Adrenal gland (tissue), 12 donors: Measurements from ENCODE around the gene NKIRAS1. TPM values are rescaled to one million over a fixed set of nuclear protein-coding genes. Genes with fewer than 3 reads are reported as not detected.
A peak's percentile ranks its signal among the peaks of the same experiment; 100 is the strongest.

Experiments
- DNase-seq, 7 donors: peaks; one replicate each; pipeline ENCODE4 v3.0.0-alpha.2; 2019 to 2020
- H3K27ac ChIP-seq, 5 donors: fragments of 200-600 bp; sonication (generic) in 4 of 5; 1 replicate in 3 of 5; 2 replicates in 2 of 5; pipeline versions ENCODE4 v1.5.1 to v1.8.0; 2016 to 2020; ENCODE audit warnings: mild to moderate bottlenecking in 1 of 5
- H3K27me3 ChIP-seq: fragments of 200-600 bp; 2 replicates; pipeline ENCODE4 v1.8.0; 2021
- H3K36me3 ChIP-seq, 2 donors: fragments of 200-600 bp; replicated peaks in 1 of 2; 1 replicate in 1 of 2; 2 replicates in 1 of 2; pipeline versions ENCODE4 v1.5.1 to v1.8.0; 2018 to 2022
- H3K4me1 ChIP-seq, 2 donors: fragments of 200-600 bp; replicated peaks in 1 of 2; 1 replicate in 1 of 2; 2 replicates in 1 of 2; pipeline versions ENCODE4 v1.5.1 to v1.8.0; 2018 to 2021
- H3K4me3 ChIP-seq, 4 donors: fragments of 200-600 bp; sonication (generic) in 3 of 4; one replicate each; pipeline ENCODE4 v1.5.1; 2016 to 2018
- H3K9me3 ChIP-seq, 3 donors: fragments of 200-600 bp; sonication (generic) in 1 of 3; replicated peaks in 1 of 3; 1 replicate in 2 of 3; 2 replicates in 1 of 3; pipeline versions ENCODE4 v1.5.1 to v1.8.0; 2016 to 2021
- POLR2A ChIP-seq, 2 donors: fragments of 450-650 bp; IDR thresholded peaks; one replicate each; pipeline ENCODE4 v1.6.1; 2017; ENCODE audit warnings: antibody characterized with exemption in 2 of 2, mild to moderate bottlenecking in 2 of 2, moderate library complexity in 1 of 2
- WGBS, 4 donors: extraction: QIAGEN DNeasy Blood & Tissue Kit in 2 of 4; methylation state at CpG; one replicate each; pipeline versions ENCODE4 v1.1.5 to v1.1.7; 2013 to 2017; 5-methylcytosine and 5-hydroxymethylcytosine counted together
- intact Hi-C, 2 donors: fragments of 100-400 bp; cut with DNase I; formaldehyde crosslinking; loops; one replicate each; pipeline versions ENCODE4 v1.14.1 to v1.15.0; 2022 to 2023
- polyA plus RNA-seq, 3 donors: library from polyadenylated mRNA; stranded (reverse); fragments of 200-250 nt in 2 of 3; fragments of 350-450 nt in 1 of 3; fragmentation: Illumina TruSeq in 1 of 3; extraction: RNeasy Lipid Tissue Mini Kit (QIAGEN cat#74804) in 1 of 3; gene quantifications; one replicate each; pipeline ENCODE4 v1.2.3, GENCODE V29; 2013 to 2014
- total RNA-seq, 9 donors: library from RNA; depleted of rRNA in 4 of 9; stranded (reverse); fragments of >200 nt in 4 of 9; fragments of 120-200 nt in 1 of 9; fragmentation: NEBNext Ultra II Directional in 1 of 9; extraction: Animal tissue kit (Norgen Biotek cat#: 25700) in 1 of 9; gene quantifications; one replicate each; pipeline versions ENCODE4 v1.1.0 to v1.2.4, GENCODE V29; 2013 to 2023
- TF ChIP-seq, protein P1 (sequence below), 6 experiments: fragments of 450-650 bp in 4 of 6; fragments of 200-600 bp in 2 of 6; sonication (generic) in 1 of 6; IDR thresholded peaks; 1 replicate in 5 of 6; 2 replicates in 1 of 6; pipeline versions ENCODE4 v1.5.1 to v1.8.0; 2016 to 2021; ENCODE audit warnings: antibody characterized with exemption in 6 of 6, mild to moderate bottlenecking in 2 of 6, moderate library complexity in 1 of 6
- donor health status: healthy with polysubstance abuse.
- donor health status: Bipolar disorder and iron deficiency.
- donor health status: DM: yes; HTN: yes; CAD: no.
- donor health status: DM: no; HTN: no; CAD: no.
- donor health status: DM: no; HTN: no; CAD: no.
- donor health status: DM: yes; HTN: yes; CAD: no.

The NKIRAS1 gene
- total and polyA plus RNA-seq, 12 donors: 6.7 to 36.5 (median 15.1) TPM

DNA sequence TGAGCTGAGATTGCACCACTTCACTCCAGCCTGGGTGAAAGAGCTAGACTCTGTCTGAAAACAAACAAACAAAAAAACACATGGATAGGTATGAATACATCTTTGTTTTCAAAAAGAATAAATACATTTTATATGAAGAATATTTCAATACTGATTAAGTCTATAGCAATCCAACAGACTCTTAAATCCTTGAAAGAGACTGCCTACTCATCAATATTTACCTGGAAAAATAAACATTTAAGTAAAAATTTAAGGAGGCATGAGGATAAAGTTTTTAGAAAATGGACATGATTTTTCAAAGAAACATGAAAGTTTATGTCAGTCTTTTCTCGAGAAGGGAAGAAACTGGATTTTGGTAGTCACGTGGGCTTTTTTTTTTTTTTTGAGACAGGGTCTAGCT lies 5.4 kb downstream of the NKIRAS1 start:
- intact Hi-C loops: no loop called here
- Histone ChIP-seq H3K36me3 (no peaks in the 10 kb centered on the region), H3K27ac (no peak overlapping the region), H3K4me1 (peaks cover 5 to 31% of the 10 kb centered on the region in 2 donors), H3K9me3 (no peaks in the 10 kb centered on the region), H3K4me3 (no peak overlapping the region), H3K27me3 (no peaks in the 10 kb centered on the region)
- no peak for TF ChIP-seq POLR2A (IDR thresholded peaks at IDR 0.05)
- TF ChIP-seq, protein P1, sequence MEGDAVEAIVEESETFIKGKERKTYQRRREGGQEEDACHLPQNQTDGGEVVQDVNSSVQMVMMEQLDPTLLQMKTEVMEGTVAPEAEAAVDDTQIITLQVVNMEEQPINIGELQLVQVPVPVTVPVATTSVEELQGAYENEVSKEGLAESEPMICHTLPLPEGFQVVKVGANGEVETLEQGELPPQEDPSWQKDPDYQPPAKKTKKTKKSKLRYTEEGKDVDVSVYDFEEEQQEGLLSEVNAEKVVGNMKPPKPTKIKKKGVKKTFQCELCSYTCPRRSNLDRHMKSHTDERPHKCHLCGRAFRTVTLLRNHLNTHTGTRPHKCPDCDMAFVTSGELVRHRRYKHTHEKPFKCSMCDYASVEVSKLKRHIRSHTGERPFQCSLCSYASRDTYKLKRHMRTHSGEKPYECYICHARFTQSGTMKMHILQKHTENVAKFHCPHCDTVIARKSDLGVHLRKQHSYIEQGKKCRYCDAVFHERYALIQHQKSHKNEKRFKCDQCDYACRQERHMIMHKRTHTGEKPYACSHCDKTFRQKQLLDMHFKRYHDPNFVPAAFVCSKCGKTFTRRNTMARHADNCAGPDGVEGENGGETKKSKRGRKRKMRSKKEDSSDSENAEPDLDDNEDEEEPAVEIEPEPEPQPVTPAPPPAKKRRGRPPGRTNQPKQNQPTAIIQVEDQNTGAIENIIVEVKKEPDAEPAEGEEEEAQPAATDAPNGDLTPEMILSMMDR (IDR thresholded peaks at IDR 0.05): no peak
- DNase-seq: no peak
- WGBS, 4 donors: 94 to 96% (median 95%) methylated on average over 2 of the region's 2 CpGs

DNA sequence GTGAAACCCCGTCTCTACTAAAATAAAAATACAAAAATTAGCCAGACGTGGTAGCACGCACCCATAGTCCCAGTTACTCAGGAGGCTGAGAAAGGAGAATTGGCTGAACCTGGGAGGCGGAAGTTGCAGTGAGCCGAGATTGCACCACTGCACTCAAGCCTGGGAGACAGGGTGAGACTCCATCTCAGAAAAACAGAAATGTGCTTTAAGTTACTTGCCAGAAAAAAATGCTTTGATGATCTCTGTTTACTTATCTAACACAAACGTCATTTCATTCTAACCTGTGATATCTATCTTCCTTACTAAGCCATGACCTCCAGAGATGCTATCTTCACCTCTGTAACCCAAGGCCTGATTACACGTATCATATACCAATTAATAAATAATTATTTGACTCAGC lies 7.4 kb downstream of the NKIRAS1 start:
- TF ChIP-seq, protein P1 (IDR thresholded peaks at IDR 0.05): no peak
- no peak for TF ChIP-seq POLR2A (IDR thresholded peaks at IDR 0.05)
- no peaks in the 10 kb centered on the region for H3K9me3 ChIP-seq
- H3K36me3 ChIP-seq: no peaks in the 10 kb centered on the region
- H3K4me1 ChIP-seq: peaks cover 0 to 14% of the 10 kb centered on the region in 2 donors
- H3K27me3 ChIP-seq: no peaks in the 10 kb centered on the region
- no peak overlapping the region for H3K27ac ChIP-seq
- H3K4me3 ChIP-seq: no peak overlapping the region
- intact Hi-C loops: no loop called here
- no peak for DNase-seq
- 84 to 87% (median 85%) methylated on average over 7 of the region's 7 CpGs for WGBS, 4 donors

DNA sequence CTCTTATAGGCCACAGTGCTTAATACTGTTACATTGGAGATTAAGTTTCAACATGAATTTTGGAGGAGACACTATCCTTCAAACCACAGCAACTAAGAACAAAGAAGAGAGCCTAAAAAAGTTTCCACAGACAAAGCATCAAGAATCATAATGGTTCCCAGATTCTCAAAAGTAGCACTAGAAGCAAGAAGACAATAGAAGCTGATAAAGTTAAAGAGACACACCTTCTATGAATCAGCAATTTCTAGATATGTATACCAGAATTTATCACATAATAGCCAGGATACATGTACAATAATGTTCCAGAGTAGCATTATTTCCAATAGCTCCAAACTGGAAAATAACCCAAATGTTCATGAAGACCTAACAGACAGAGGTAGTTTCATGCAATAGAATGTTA lies 12.2 kb downstream of the NKIRAS1 start:
- intact Hi-C loops: no loop called here
- Histone ChIP-seq H3K9me3 (no peaks in the 10 kb centered on the region), H3K4me3 (no peak overlapping the region), H3K27ac (no peak overlapping the region), H3K27me3 (no peaks in the 10 kb centered on the region), H3K36me3 (no peaks in the 10 kb centered on the region), H3K4me1 (peaks cover 0 to 3% of the 10 kb centered on the region in 2 donors)
- DNase-seq: no peak
- TF ChIP-seq, protein P1 (IDR thresholded peaks at IDR 0.05): no peak
- TF ChIP-seq POLR2A (IDR thresholded peaks at IDR 0.05): no peak

DNA sequence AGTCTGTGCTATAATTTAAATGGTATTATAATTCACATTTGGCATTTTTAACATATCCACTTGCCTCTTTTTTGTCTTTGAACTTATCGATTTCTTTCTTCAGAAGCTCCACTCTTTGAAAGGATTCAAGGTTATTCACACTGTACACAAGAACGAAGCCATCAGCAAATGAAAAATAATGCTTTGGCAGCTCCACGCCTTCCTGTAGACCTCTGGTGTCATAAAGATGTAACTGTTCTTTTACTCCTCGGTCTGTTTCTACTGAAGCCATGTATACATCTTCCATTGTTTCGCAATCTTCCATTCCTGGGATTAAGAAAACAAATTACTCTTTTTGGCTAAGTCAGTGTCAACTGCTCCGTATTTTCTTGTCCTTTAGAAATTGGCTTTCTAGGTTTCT lies 16.0 kb downstream of the NKIRAS1 start:
- intact Hi-C loops: no loop called here
- no peaks in the 10 kb centered on the region for H3K27me3 ChIP-seq
- peaks cover 0 to 6% of the 10 kb centered on the region in 2 donors for H3K4me1 ChIP-seq
- TF ChIP-seq, protein P1 (IDR thresholded peaks at IDR 0.05): peak in 1 of 6 experiments; percentile 15
- TF ChIP-seq POLR2A (IDR thresholded peaks at IDR 0.05): no peak
- 48 to 57% (median 55%) methylated on average over 6 of the region's 6 CpGs for WGBS, 4 donors
- H3K36me3 ChIP-seq: no peaks in the 10 kb centered on the region
- DNase-seq: peak in 1 of 7 donors; percentile 16
- no peak overlapping the region for H3K27ac ChIP-seq
- no peaks in the 10 kb centered on the region for H3K9me3 ChIP-seq
- no peak overlapping the region for H3K4me3 ChIP-seq
